ENCODE measurements around the gene YARS2. TPM values are rescaled to one million over a fixed set of nuclear protein-coding genes. Genes with fewer than 3 reads are reported as not detected.

Gene YARS2
- total RNA-seq, 1 donor from 2014 or later, result 51.1 TPM

DNA sequence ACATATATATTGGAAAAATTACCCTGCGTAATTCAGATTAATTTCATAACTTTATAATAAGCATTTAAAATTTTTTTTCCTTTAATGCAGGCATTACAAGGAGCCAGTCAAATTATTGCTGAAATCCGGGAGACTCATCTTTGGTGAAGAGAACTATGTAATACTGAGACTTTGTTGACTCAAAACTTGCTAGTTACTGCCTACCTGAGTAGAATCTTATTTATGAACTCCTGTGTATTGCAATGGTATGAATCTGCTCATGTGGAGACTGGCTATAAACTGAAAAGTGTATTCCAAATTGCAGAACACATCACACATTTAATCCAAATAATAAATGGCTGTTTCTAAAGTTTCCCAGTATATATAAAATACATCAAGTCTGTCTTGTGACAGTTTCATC lies 12.4 kb downstream of the YARS2 start:
- no peaks in the 10 kb centered on the region for H3K27me3 ChIP-seq (ENCODE audit: control insufficient read depth, insufficient read depth, low read length)
- no peak for TF ChIP-seq CTCF (IDR thresholded peaks at IDR 0.05; ENCODE audit: insufficient read depth, low read length, poor library complexity, severe bottlenecking)
- H3K4me3 ChIP-seq (ENCODE audit: low read depth, low read length), result no peak overlapping the region
- H3K36me3 ChIP-seq (ENCODE audit: control insufficient read depth, insufficient read depth, low read length), result peaks cover 2% of the 10 kb centered on the region
- DNase-seq (ENCODE audit: low read depth), result no peak

DNA sequence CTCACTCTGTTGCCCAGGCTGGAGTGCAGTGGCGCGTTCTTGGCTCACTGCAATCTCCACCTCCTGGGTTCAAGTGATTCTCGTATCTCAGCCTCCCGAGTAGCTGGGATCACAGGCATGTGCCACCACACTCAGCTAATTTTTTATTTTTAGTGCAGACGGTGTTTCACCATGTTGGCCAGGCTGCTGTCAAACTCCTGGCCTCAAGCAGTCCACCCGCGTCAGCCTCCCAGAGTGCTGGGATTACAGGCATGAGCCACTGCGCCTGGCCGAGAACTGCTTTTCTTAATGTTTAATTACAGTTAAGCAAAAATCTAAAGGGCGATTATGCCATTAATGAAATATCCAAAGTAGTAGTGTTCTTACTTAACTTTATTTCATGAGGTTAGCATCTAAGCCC lies 13.6 kb downstream of the YARS2 start:
- no peak for TF ChIP-seq CTCF (IDR thresholded peaks at IDR 0.05; ENCODE audit: insufficient read depth, low read length, poor library complexity, severe bottlenecking)
- Histone ChIP-seq H3K27me3 (ENCODE audit: control insufficient read depth, insufficient read depth, low read length) (no peaks in the 10 kb centered on the region), H3K36me3 (ENCODE audit: control insufficient read depth, insufficient read depth, low read length) (peaks cover 2% of the 10 kb centered on the region), H3K4me3 (ENCODE audit: low read depth, low read length) (no peak overlapping the region)
- no peak for DNase-seq (ENCODE audit: low read depth)

DNA sequence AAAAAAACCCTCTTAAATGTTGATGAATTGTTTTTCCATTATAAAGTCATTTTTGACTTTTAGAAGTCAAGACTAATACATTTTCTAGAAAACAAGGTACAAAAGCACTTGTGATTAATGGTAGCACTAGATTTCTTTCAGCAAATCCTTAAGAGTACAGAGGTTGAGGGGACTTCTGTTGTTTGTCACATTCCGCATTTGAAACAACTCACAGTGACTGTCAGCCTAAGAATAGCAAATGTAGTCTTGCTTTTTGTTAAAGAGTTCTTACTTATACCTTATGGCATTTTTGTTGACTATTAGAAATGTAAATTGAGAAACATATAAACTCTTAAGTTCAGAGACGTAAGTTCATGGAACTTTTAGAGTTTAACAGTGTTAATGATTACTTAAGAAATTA lies 16.4 kb downstream of the YARS2 start:
- H3K4me3 ChIP-seq (ENCODE audit: low read depth, low read length), result no peak overlapping the region
- peaks cover 2% of the 10 kb centered on the region for H3K36me3 ChIP-seq (ENCODE audit: control insufficient read depth, insufficient read depth, low read length)
- H3K27me3 ChIP-seq (ENCODE audit: control insufficient read depth, insufficient read depth, low read length), result no peaks in the 10 kb centered on the region
- no peak for DNase-seq (ENCODE audit: low read depth)
- TF ChIP-seq CTCF (IDR thresholded peaks at IDR 0.05; ENCODE audit: insufficient read depth, low read length, poor library complexity, severe bottlenecking), result no peak

- no peaks in the 10 kb centered on the region for H3K27me3 ChIP-seq (ENCODE audit: control insufficient read depth, insufficient read depth, low read length)
- peaks cover 2% of the 10 kb centered on the region for H3K36me3 ChIP-seq (ENCODE audit: control insufficient read depth, insufficient read depth, low read length)
- no peak for TF ChIP-seq CTCF (IDR thresholded peaks at IDR 0.05; ENCODE audit: insufficient read depth, low read length, poor library complexity, severe bottlenecking)
- DNase-seq (ENCODE audit: low read depth), result no peak
- H3K4me3 ChIP-seq (ENCODE audit: low read depth, low read length), result no peak overlapping the region
Measured at GRCh38 chr12:32737715-32738114, 18.0 kb downstream of the YARS2 start.

DNA sequence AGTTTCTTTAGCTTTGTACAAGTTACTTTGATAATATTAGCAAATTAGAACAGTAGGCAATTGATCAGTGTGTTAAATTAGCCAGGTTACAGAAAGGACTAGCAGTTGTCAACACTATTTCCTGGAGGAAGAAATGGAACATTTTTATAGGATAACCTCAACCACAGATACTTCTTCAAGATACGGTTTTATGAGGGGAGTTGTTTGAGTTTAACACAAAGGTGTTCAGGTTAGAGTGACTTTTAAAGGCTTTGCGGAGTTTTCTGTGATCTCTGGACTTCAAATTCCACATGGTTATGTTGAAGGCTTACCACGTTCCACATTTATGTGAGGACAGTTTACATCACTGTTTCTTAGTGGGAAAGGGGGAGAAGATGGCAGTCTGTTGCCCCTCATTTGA lies 19.3 kb downstream of the YARS2 start:
- Histone ChIP-seq H3K4me3 (ENCODE audit: low read depth, low read length) (no peak overlapping the region), H3K36me3 (ENCODE audit: control insufficient read depth, insufficient read depth, low read length) (peaks cover under 1% of the 10 kb centered on the region), H3K27me3 (ENCODE audit: control insufficient read depth, insufficient read depth, low read length) (no peaks in the 10 kb centered on the region)
- no peak for TF ChIP-seq CTCF (IDR thresholded peaks at IDR 0.05; ENCODE audit: insufficient read depth, low read length, poor library complexity, severe bottlenecking)
- no peak for DNase-seq (ENCODE audit: low read depth)

- Histone ChIP-seq H3K27me3 (ENCODE audit: control insufficient read depth, insufficient read depth, low read length) (no peaks in the 10 kb centered on the region), H3K4me3 (ENCODE audit: low read depth, low read length) (no peak overlapping the region), H3K36me3 (ENCODE audit: control insufficient read depth, insufficient read depth, low read length) (no peaks in the 10 kb centered on the region)
- no peak for TF ChIP-seq CTCF (IDR thresholded peaks at IDR 0.05; ENCODE audit: insufficient read depth, low read length, poor library complexity, severe bottlenecking)
- DNase-seq (ENCODE audit: low read depth), result no peak
Measured at GRCh38 chr12:32734952-32735351, 20.7 kb downstream of the YARS2 start.
